CD4-positive, alpha-beta T cell (primary cell): ENCODE results near the gene HES4. TPM values are rescaled to one million over a fixed set of nuclear protein-coding genes. Genes with fewer than 3 reads are reported as not detected.

Source experiments
- ATAC-seq: fragments of 200-7000 bp; cut with Tn5 transposase; one replicate; pipeline ENCODE4 v1.10.0; 2022; ENCODE audit warnings: mild to moderate bottlenecking; ENCODE audit not compliant: poor library complexity
- CTCF ChIA-PET: fragments of 350-600 bp; sonication (Branson Sonifier 250); formaldehyde crosslinking; loops from one replicate; lab custom pipeline; 2021; ENCODE audit warnings: antibody characterized with exemption, inconsistent platforms; lab: Charles Lee
- POLR2A ChIA-PET: fragments of 350-600 bp; sonication (Branson Sonifier 250); formaldehyde crosslinking; loops from one replicate; lab custom pipeline; 2021; ENCODE audit warnings: antibody characterized with exemption, inconsistent platforms; lab: Charles Lee
- DNase-seq, 14 experiments: peaks; one replicate each; pipeline ENCODE4 v3.0.0-alpha.2; 2013 to 2020; ENCODE audit warnings: mixed read lengths in 2 of 14
- H3K27ac ChIP-seq, 2 donors: one replicate each; pipeline versions ENCODE4 v1.5.1 to v1.7.0; 2013; ENCODE audit warnings: low read length in 2 of 2, low read depth in 1 of 2, mild to moderate bottlenecking in 1 of 2
- H3K27me3 ChIP-seq, 2 experiments: 1 replicate in 1 of 2; 2 replicates in 1 of 2; pipeline versions ENCODE4 v1.6.1 to v1.7.0; 2013; ENCODE audit warnings: low read length in 2 of 2, control low read depth in 1 of 2, mild to moderate bottlenecking in 1 of 2, moderate library complexity in 1 of 2; ENCODE audit not compliant: insufficient read depth in 2 of 2, control insufficient read depth in 1 of 2
- H3K36me3 ChIP-seq: one replicate; pipeline ENCODE4 v1.6.1; 2013; ENCODE audit warnings: low read length, control low read depth; ENCODE audit not compliant: insufficient read depth
- H3K4me1 ChIP-seq: one replicate; pipeline ENCODE4 v1.6.1; 2013; ENCODE audit warnings: low read length, control low read depth; ENCODE audit not compliant: insufficient read depth
- H3K4me3 ChIP-seq: one replicate; pipeline ENCODE4 v1.5.1; 2013; ENCODE audit warnings: mild to moderate bottlenecking, low read length, moderate library complexity
- H3K9me3 ChIP-seq, 2 experiments: 1 replicate in 1 of 2; 2 replicates in 1 of 2; pipeline versions ENCODE4 v1.6.1 to v1.7.0; 2013; ENCODE audit warnings: low read length in 2 of 2, mild to moderate bottlenecking in 2 of 2, control low read depth in 1 of 2, moderate library complexity in 1 of 2; ENCODE audit not compliant: control insufficient read depth in 1 of 2, insufficient read depth in 1 of 2
- H3K27ac Mint-ChIP-seq: one replicate; pipeline ENCODE4 v1.8.0; 2020; ENCODE audit warnings: mixed read lengths
- H3K27me3 Mint-ChIP-seq: one replicate; pipeline ENCODE4 v1.8.0; 2021; ENCODE audit warnings: mixed read lengths
- H3K36me3 Mint-ChIP-seq: one replicate; pipeline ENCODE4 v1.8.0; 2021; ENCODE audit warnings: low read depth, mixed read lengths
- H3K4me1 Mint-ChIP-seq: one replicate; pipeline ENCODE4 v1.8.0; 2021; ENCODE audit warnings: low read depth, mixed read lengths
- H3K4me3 Mint-ChIP-seq: one replicate; pipeline ENCODE4 v1.8.0; 2020; ENCODE audit warnings: mild to moderate bottlenecking, mixed read lengths
- H3K9me3 Mint-ChIP-seq: one replicate; pipeline ENCODE4 v1.8.0; 2020; ENCODE audit warnings: mixed read lengths
- intact Hi-C, 2 experiments: fragments of 100-400 bp; cut with DNase I in 1 of 2; cut with micrococcal nuclease in 1 of 2; formaldehyde crosslinking; loops; one replicate each; pipeline versions ENCODE4 v1.15.1 to v1.9.0; 2023 to 2025; cut with DNase I, micrococcal nuclease
- total RNA-seq, 174 experiments: library from RNA in 2 of 174; stranded (reverse) in 2 of 174; gene quantifications; one replicate each; pipeline ENCODE4 v1.2.3 and lab custom pipeline; 2021 to 2026
- TF ChIP-seq, protein P1 (sequence below): fragments of 200-600 bp; IDR thresholded peaks from one replicate; pipeline ENCODE4 v1.8.0; 2022; ENCODE audit warnings: antibody characterized with exemption, mild to moderate bottlenecking

Gene HES4
- total RNA-seq, 2 experiments from 2014 or later, result 29.0 to 30.9 TPM

DNA sequence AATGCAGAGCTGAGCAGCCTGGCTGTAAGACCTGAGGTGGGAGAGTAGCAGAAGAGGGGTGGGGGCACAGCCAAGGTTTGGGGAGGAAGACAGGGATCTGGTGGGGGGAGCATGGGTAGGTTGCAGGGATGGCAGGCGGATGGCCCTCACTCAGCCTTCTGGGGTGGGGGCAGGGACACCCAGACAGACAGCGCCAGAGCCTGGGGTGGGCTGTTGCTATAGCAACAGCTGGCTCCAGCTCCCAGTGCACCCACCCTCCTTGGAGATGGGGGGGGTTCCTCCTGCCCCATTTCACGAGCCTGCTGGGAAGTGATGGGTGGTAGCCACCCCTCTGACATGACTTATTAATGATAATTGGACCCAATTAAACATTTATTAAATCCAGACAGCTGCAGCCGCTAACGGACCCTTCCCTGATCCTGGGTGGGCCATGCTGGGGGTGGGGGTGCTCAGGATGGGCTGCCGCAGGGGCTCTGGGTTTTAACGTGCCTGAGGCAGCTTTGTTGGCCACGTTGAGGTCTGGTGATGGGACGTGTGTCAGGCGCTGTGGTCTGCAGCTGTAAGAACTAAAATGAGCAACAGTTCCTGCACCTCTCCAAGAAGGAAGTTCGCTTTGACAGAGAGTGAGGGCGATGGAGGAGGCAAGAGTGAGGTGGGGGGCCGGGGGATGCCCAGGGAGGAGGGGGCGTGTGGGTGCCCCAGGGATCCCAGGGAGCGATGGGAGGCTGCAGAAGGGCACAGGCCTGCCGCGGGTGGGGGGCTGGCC lies 39.4 kb upstream of the HES4 start:
- Histone ChIP-seq H3K4me3 (no peak overlapping the region), H3K9me3 (peaks cover 0 to 50% of the 10 kb centered on the region in 2 experiments), H3K27ac (no peak overlapping the region), H3K27me3 (peaks cover 22 to 30% of the 10 kb centered on the region in 2 experiments), H3K4me1 (peaks cover 21% of the 10 kb centered on the region), H3K36me3 (no peaks in the 10 kb centered on the region)
- H3K4me3 Mint-ChIP-seq, result peak overlapping the region; percentile 77
- ChIA-PET POLR2A (interaction anchor here (0.9 to 2.1 kb wide), 3 partner anchors 20 to 336 kb away, joined by 3 to 12 read pairs (median 7); partner anchors contain the start of gene ISG15), CTCF (interaction anchor here (0.7 kb wide), 1 partner anchor 20 kb away, joined by 3 read pairs; no protein-coding TSS in a partner anchor)
- intact Hi-C loops, result loop anchor here in 1 of 2 experiments (5.0 to 10.0 kb wide), 2 partner anchors 73 to 265 kb away; partner anchors contain the start of genes ACAP3 and PUSL1
- peaks cover 16% of the 10 kb centered on the region for H3K4me1 Mint-ChIP-seq
- no peak for ATAC-seq
- no peak overlapping the region for H3K27ac Mint-ChIP-seq
- DNase-seq, result peak in 2 of 14 experiments; percentile 11 to 54
- no peaks in the 10 kb centered on the region for H3K9me3 Mint-ChIP-seq
- TF ChIP-seq, protein P1, sequence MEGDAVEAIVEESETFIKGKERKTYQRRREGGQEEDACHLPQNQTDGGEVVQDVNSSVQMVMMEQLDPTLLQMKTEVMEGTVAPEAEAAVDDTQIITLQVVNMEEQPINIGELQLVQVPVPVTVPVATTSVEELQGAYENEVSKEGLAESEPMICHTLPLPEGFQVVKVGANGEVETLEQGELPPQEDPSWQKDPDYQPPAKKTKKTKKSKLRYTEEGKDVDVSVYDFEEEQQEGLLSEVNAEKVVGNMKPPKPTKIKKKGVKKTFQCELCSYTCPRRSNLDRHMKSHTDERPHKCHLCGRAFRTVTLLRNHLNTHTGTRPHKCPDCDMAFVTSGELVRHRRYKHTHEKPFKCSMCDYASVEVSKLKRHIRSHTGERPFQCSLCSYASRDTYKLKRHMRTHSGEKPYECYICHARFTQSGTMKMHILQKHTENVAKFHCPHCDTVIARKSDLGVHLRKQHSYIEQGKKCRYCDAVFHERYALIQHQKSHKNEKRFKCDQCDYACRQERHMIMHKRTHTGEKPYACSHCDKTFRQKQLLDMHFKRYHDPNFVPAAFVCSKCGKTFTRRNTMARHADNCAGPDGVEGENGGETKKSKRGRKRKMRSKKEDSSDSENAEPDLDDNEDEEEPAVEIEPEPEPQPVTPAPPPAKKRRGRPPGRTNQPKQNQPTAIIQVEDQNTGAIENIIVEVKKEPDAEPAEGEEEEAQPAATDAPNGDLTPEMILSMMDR, result no peak
- peaks cover 40% of the 10 kb centered on the region for H3K27me3 Mint-ChIP-seq
- H3K36me3 Mint-ChIP-seq, result no peaks in the 10 kb centered on the region

DNA sequence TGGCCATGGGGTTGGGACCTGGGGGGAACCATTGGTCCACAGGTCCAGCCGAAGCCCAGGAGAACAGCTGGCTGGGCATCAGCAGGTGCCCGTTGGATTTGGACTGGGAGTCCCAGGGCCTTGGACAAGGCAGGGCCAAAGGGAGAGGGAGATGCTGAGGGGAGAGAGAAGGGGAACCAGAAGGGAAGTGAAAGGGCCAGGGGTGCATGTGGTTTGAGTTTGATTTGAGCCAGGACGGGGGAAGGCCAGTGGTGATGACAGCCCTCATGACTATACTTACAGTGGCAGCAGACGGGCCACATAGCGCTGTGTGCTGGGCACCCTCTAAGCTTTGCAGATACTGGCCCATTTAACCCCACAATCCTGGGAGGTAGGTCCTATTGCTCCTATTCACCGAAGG lies 38.8 kb upstream of the HES4 start:
- TF ChIP-seq, protein P1, result no peak
- DNase-seq, result peak in 1 of 14 experiments; percentile 57
- CTCF ChIA-PET, result no interaction called here
- peaks cover 16% of the 10 kb centered on the region for H3K4me1 Mint-ChIP-seq
- no peak overlapping the region for H3K4me3 ChIP-seq
- peaks cover 28% of the 10 kb centered on the region for H3K4me1 ChIP-seq
- no peaks in the 10 kb centered on the region for H3K36me3 Mint-ChIP-seq
- peaks cover 25 to 36% of the 10 kb centered on the region in 2 experiments for H3K27me3 ChIP-seq
- peaks cover 0 to 44% of the 10 kb centered on the region in 2 experiments for H3K9me3 ChIP-seq
- H3K36me3 ChIP-seq, result no peaks in the 10 kb centered on the region
- POLR2A ChIA-PET, result no interaction called here
- H3K9me3 Mint-ChIP-seq, result no peaks in the 10 kb centered on the region
- H3K27ac Mint-ChIP-seq, result no peak overlapping the region
- peaks cover 40% of the 10 kb centered on the region for H3K27me3 Mint-ChIP-seq
- H3K4me3 Mint-ChIP-seq, result peak overlapping the region; percentile 77
- ATAC-seq, result no peak
- intact Hi-C loops, result loop anchor here in 1 of 2 experiments (5.0 to 10.0 kb wide), 2 partner anchors 74 to 266 kb away; partner anchors contain the start of genes ACAP3 and PUSL1
- H3K27ac ChIP-seq, result no peak overlapping the region

DNA sequence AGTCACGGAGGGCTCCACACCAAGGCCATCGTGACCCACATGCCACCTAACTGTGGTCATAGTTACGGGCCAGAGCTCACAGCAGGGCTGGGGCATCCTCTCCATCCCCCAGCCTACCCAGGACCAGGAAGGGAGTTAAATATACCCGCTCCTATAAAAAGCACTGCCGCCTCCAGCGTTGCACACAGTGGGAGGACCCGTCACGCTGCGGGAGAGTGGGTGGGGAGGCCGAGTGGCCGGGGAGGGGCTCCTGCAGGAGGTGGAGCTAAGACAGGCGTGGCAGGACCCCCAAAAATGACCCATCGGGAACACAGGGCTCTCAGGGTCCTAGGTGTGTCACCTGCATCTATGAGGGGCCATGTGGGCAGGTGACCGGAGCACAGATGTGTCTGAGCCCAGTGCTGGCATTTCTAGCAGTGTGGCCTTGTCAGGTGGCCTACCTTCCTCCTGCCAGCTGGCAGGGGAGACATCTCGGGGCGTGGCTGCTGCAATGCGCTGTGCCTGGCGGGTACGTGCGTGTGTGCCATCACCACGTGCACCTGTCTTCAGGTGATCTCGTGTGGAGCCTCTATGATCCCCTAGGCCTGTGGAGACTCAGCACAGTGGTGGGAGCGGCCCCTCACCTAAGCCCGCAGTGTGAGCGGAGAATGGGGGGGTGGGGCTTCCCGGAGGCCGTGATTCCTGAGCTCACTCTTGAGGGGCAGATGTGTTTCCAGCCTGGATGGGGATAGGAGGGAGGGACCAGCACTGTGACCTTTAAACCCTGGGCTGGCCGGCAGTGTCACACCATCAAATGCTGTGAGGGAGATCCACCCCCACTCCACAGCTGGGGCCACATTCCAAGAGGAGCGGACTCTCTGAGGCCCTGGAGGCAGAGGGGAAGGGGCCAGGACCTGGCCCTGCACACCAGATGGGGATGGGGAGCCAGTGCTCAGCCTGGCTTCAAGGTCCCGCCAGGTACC lies 37.8 kb upstream of the HES4 start:
- Histone ChIP-seq H3K27me3 (peaks cover 29 to 37% of the 10 kb centered on the region in 2 experiments), H3K36me3 (no peaks in the 10 kb centered on the region), H3K9me3 (peaks cover 0 to 37% of the 10 kb centered on the region in 2 experiments), H3K27ac (no peak overlapping the region), H3K4me1 (peaks cover 34% of the 10 kb centered on the region), H3K4me3 (no peak overlapping the region)
- POLR2A ChIA-PET, result no interaction called here
- Mint-ChIP-seq H3K27me3 (peaks cover 40% of the 10 kb centered on the region), H3K9me3 (no peaks in the 10 kb centered on the region), H3K4me1 (peaks cover 16% of the 10 kb centered on the region), H3K36me3 (no peaks in the 10 kb centered on the region), H3K27ac (no peak overlapping the region), H3K4me3 (peak overlapping the region; percentile 34)
- CTCF ChIA-PET, result no interaction called here
- TF ChIP-seq, protein P1, result no peak
- DNase-seq, result no peak
- ATAC-seq, result no peak
- intact Hi-C loops, result loop anchor here in 1 of 2 experiments (5.0 to 10.0 kb wide), 2 partner anchors 75 to 267 kb away; partner anchors contain the start of genes ACAP3 and PUSL1
